Measurements from ENCODE around the gene RNF34.

Gene RNF34

DNA sequence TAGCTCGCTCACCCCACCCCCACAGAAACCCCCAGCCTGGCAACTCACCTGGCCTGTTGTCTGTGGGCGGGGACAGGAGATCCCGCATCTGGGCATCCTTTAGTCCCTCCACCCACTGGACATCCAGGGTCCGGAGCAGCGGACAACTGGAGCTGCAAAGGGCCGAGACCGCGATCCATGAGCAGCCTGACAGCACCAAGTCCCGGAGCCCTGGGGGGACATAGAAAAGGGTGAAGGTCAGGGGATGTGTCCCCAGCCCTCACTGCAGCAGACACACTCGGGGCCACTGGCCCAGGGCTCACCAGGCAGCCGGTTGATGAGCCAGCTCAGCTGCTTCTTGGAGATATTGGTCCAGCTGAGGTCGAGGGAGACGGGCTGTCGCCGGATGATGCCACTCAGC, 40.9 kb downstream of the RNF34 start:
- DNase-seq = no peak

DNA sequence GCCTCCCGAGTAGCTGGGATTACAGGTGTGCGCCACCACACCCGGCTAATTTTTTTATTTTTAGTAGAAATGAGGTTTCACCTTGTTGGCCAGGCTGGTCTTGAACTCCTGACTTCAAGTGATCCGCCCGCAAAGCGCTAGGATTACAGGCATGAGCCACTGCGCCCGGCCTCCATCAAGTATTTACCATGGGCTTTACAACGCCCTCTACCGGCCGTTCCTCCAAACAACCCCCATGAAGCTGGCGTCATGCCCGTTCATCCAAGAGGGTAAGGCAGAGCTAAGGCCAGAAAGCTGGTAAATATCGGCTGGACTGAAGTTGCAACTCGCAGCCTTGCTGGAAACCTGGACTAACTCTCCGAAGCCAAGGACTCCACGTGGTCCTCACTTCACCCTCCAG, 41.6 kb downstream of the RNF34 start:
- no peak for DNase-seq

DNA sequence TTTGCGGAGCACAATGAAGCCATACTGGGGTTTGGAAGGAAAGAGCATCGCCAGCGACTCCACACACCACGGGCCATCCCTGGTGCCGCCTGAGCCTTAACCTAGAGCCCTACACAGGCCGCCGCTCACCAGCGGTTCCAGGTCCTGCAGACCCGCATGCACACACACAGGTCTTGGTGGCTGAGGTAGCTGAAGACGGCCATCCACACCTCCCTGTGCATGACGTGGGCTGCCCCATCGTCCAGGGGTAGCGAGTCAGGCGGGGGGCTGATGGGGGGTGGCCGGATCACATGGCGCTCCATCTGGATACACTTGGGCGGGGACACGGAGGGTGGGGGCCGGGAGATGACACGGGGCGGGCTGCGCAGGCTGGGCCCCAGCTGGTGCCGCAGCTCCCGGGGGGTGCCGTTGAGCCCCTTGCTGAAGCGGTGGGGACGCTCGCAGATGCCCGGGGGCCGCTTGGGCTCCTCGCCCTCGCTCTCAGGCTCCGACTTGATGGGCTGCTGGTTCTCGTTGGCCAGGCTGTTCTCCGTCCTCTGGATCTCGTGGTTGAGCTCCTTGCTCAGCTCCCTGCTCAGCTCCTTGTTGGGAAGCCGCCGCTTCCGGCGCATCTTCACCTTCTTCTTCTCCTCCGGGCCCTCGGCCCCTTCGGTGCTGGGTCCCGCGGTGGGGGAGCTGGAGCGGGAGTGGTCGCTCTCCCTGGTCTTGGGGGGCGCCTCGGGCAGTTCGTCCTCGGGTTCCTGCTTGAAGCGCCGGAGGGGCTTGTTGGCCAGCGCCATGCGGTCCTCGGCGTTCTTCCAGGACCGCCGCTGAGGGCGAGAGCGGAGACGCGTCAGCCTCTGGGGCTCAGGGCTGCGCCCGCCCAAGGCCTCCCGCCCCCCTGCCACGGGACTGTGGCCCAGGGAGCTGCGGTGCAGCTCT, 42.4 kb downstream of the RNF34 start:
- no peak for DNase-seq

DNA sequence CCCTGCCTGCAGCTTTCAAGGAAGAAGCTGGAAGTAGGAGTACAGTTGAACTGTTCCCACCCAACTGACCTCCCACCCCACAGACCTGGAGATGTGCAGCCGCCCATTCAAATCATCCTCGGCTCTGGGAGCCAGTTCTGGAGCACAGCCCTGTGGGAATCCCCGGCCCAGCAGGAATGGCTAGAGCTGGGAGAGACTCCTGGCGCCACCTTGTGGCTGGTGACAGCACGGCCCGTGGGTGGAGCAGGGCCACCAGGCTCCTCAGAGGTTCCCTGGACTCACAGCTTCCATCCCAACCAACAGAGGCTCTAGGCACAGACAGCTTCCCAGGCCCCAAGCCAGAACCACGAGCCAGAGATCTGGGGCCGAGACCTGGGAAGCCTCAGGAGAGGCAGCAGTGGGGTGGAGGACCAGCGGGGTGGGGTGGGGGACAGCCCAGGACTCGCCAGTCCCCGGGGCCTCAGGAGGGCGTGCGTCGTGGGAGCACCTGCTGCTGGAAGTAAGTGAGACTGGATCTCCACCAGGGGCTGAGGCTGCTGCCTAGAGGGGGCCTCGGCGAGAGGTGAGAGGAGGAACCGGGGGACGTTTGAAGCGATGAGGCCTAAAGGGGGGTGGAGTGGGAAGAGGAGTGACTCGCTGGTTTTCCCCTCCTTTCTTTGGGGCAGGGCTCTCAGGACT, 43.4 kb downstream of the RNF34 start:
- peak; percentile 46 for DNase-seq

DNA sequence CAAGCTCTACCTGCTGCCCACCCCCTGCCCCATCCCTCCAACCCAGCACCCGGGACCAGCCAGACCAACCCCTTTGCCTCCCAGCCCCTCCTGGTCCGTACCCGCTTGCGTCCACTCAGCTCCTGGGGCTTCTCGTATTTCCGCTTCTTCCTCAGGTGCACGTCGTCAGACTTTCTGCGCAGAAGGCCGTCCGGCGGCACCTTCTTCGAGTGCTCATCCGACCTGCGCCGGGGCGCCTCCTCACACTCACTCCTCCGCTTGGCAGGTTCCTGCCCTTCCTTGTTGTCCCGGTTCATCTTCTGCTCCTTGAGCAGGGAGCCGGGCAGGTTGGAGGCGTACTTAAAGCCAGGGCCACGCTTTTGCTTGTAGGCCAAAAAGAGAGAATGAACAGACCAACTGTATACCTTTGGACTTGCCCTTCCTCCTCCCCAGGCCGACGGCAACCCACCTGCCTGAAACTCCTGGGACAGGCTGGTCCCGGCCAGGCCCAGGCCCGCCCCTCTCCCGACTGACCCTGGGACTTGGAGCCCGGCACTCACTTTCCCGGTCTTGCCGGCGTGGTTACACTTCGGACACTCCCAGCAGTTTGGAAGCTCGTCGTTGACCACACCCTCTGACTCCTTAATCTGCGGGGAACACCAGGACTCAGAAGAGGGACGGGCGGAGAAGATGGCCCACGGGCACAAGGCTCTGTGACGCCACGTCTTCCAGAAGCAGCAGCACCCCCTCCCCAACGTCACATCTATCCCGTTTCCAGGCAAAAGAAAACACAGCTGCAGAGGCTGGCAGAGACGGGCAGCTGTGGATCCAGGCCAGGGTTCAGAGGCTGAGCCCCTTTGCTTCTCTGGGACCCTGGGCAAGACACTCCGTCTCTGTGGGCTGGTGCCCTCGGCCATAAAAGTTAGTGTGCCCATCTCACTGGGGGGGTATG, 44.3 kb downstream of the RNF34 start:
- no peak for DNase-seq

DNA sequence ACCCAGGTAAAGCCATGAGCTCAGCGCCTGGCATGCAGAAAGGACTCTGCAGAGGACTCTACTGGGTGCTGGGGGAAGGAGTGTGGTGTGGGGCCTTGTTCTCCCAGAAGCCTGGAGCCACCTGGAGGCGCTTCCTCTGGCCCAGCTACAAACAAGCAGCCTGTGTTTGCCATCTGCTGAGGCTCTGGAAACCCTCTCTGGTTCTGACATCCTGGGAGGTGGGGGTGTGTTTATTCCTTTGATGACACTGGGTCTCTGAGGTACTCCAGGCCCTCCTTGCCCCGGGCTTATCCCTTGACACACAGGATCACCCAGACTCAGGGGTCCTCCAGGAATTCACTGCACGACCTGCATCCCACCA, 44.9 kb downstream of the RNF34 start:
- DNase-seq = no peak

DNA sequence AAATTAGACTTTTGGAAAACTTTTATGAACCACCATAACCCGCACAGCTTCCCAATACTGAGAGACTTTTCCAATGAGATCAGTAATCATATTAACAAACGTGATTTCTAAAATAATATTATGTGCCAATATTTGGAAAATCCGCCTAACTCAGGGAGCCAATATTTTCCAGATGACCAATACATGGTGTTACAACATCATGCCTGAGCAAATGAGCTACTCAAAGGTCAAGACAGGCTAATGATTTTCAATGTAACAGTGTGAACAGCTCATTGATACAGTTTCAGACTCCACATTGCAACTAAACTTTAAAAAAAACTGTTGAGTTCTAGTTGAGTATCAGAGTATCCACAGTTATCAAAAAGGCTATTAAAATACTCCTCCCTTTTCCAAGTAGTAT, 46.8 kb downstream of the RNF34 start:
- no peak for DNase-seq

DNA sequence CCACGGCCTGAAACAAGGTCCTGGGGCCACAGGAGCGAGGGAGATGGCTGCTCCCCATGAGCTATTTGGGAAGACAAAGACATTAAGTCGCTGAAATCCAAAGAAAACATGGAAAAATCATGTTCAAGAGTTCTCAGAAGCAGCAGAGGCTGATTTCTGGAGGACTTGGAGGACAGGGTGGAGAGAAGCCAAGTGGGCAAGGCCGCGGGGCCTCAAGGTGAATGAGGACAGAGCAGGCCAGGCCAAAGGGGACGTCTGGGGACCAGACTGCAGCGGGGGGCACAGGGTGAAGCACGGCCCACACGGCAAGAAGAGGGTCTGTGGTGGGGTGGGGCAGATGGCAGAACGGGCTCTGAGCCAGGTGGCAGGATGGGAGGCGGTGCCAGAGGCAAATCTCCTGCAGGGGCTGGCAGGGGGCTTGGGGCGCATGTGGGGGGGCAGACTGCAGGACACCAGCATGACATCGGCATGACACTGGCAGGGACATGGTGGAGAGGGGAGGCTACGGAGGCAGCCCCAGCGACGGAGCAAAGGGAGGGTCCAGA, 48.9 kb downstream of the RNF34 start:
- DNase-seq = no peak

DNA sequence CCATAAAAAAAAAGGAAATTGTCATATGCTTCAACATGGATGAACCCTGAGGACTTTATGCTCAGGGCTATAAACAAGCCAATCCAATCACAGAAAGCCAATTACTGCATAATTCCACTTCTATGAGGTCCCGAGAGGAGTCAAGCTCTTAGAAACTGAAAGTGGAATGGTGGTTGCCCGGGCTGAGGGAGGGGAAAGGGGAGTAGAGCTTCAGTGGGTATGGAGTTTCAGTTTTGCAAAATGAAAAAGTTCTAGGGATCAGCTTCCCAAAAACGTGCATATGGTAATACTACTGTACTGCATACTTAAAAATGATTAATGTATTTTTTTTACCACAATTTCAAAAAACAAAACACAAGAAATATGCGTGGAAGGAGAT, 52.0 kb downstream of the RNF34 start:
- DNase-seq = no peak

DNA sequence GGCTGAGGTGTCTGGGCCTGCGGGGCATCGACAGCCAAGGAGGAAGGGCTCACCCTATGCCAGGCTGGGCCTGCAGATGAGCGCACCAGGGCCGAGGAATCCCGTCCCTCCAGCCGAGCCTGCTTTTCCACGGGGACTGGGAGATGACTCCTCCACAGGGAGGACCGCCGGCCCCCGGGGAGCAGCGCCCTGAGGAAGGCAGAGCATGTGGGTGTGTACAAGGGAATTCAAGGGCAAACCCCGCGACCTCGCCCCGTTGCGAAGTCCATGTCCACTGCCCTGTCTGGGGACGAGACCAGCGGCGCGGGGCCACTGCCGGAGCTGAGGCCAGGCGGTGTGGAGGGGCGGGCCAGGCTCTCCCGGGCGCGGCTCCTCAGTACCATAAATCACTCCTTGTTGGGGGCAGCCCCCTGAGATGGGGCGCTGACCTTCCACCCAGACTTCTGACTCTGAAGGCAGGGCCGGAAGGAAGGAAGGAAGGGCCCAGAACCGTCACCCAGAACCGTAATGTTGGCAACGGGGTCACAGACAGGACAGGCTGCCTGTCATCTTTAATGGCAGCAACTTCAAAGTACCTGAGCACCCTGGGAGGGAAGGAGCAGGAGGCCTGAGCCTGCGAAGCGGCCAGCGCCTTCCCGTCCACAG, 52.5 kb downstream of the RNF34 start:
- DNase-seq = no peak

DNA sequence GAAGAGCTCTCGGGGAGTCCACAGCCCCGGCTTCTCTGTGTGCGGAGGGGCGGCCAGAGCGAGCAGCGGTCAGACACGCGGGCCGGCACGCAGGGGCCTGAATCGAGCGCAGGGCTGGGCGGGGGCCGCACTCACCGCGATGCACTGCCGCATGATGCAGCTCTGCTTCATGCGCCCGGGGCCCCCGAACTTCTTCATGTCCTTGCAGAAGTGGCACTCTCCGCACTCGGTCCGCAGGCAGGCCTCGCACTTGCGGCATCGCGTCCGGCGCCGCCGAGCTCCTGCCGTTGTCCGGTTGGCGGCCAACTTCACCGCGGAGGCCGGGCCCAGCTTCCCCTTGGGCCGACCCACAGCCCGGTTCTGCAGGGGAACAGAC, 53.1 kb downstream of the RNF34 start:
- DNase-seq = no peak

DNA sequence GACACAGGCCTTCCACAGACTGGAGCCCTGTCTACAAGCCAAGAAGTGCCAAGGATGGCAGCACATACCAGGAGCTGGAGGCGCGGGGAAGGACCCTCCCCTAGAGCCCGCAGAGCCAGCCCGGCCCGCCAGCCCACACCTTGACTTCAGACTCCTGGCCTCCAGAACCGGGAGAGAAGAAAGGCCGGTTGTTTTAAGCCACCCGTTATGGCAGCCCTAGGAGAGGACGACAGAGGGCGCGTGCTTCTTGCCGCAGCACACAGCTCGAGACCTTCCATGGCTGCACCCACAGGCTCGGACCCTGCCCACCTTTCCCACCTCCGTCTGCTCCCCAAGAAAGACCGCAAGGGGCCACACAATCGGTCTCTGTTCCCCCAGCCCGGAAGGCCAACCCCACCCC, 53.7 kb downstream of the RNF34 start:
- DNase-seq = no peak

DNA sequence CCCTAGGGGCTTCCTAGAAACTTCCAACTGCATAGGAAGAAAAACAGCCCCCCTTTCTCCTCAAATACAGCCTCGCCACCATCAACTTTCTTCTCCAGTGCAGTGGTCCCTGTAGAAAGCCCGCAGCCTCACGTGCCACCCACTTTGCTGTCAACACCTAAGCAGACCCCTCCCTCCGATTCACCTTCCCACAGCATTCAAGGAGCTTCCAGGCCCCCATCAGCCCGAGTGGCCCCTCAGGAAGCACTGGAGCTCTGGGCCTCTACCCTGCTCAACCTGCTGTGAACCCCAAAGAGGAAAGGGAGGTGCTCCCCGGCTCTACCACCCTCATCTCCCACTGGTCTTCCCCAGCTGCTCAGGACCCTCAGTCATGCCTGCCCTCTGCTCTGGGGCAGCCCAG, 55.0 kb downstream of the RNF34 start:
- DNase-seq = no peak

DNA sequence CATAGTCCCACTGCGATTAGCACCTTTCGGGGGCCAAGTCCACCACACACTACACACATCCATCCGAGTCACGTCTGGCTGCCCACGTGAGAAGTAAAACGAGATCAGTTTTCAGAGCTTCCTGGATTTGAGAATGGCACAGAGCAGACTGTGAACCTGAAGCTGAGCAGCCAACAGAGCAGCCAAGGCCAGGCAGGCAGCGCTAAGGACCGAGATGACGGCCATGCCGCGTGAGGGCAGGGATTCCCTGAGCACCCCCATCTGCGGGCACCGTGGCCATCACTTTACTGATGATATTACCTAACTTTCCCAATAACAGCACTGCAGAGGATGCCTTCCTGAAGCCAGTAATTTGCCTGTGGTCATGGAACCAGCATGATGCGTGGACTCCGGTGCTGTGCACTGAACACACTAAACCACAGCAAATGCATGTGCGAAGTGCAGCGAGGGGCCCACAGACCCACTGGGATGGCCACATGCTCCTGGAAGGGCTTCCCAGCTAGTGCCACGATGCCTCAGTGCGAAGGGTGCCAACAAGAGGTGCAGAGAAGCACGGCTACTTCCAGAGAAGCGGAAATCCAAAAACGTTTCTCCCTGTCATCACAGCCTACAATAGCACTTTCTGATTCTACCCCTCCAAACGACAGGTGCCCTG, 56.0 kb downstream of the RNF34 start:
- DNase-seq = no peak

DNA sequence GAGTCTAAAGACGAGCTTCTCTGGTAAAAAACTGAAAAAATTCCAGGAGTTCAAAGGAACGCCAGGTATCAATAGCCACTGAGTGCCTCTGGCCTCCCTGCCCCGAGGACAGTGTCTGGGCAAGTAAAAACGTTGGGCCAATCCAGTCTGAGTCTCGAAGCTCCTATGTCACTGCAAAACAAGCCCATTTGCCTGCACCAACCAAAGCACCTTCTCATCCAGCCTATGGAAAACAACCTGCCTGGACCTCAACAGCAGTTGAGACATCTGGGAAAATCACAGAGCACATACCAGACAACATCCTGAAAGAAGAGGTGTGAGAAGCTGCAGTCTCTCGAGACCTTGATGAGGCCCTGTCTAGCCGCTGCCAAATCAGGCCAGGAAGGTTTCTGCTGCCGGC, 56.6 kb downstream of the RNF34 start:
- no peak for DNase-seq

DNA sequence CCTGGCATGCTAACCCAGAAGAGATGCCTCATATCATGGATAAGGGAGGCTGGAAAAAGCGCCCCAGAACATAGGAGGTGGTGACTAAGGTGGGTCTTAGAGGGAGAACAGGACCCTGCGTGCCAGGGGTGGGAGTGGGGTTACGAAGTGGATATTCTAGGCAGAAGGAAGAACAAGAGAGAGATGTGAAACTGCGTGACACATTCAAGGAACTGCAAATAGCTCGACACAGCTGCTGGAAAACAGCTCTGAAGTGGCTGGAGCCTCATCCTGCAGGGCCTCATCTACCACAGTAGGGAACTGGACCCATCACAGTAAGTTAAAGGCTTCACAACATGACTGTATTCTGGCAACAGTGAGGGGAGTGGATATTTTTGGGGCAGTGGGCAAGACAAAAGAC, 61.1 kb downstream of the RNF34 start:
- DNase-seq = no peak

DNA sequence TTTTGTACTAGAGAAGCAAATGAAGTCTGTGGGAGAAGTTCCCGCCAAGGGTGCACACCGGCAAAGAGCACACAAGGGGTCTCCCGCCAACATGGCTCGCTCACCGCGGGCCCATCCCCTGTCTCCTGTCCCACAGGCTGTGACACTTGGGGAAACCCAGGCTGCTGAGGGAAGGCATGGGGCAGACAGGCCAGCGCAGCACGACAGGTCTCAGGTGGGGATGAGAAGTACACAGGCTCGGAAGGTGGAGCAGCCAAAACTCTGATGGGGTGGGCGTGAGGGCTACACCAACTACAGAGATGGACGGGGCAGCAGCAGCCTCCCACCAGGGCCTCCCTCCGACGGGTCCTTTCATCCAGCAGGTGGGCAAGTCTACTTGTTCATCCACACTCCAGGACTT, 64.4 kb downstream of the RNF34 start:
- no peak for DNase-seq

DNA sequence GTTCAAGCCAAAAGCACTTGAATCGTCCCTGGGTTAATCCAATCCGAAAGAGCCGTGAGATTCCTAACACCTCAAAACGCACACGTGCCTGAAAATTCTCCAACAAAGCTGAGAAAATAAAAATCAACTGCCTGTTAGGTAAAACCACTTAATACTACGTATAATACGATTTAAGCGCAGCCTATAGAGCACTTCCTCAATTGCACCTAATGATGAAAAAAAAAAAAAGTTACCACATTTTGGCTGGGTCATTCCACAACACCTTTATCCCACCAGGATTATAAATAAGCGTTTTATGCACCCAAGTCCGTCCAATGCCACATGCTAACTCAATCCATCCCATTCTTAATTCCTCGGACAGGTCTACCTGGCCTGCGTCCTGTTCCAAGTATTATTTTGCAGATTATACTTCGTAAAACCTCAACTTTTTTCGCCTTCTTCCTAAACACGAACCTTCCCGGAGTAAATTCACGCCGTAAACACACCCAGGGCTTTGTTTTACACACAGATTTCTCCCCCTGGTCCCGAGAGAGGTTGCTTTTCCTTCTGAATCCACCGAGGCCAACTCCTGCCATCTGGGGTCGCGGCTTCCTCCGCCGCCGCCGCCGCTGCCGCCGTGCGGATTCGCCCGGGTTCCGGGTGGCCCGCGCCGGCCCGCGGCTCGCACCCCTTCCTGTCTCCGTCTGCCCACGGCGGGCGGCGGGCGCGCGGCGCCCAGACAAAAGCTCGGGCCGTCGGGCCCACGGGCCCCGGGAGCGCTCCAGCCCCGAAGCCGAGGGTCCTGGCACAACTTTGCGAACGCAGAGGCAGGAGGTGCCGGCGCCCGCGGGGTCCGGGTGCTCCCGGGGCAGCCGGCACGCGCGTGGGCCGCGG, 66.2 kb downstream of the RNF34 start:
- DNase-seq = no peak

DNA sequence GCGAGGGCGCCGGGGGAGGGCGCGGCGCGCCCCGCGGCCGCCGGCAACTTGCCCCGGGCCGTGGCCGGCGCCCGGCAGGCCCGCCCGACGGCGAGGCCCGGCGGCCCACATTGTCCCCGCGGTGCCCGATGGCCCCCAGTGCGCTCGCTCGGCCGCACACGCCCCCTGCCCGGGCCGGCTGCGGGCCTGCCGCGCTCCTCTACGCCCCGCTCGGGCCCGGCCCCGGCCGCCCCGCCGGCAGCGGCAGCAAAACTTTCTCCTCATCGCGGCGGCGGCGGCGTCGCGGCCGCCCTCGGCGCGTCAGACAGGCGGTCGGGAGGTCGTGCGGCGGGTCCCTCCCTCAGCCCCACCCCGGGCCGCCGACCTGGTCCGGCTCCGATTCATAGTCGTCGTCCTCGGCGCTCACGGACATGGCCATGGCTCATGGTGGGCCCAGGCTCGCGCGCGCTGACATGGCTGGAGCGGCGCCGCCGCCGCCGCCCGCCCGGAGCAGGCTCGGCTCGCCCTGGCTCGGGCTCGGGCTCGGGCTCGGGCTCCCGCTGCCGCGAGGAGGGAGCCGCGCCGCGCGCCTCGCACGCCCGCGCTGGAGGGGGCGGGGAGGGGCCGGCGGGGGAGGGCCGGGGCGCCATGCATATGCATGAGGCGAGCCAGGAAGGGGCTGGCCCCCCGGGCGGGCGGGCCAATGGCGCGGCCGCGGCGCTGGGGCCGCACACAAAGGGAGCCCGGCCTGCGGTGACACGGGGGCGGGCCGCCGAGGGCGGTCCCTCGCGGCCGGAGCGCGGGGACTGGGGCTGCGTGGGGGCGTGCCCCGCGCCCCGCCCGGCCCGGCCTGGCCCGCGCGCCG, 67.1 kb downstream of the RNF34 start:
- DNase-seq = no peak

Data from NCI-H2029 treated with DMSO at 0.1 percent for 48 hours (cell line).